K562 (cell line): ENCODE results near the gene NADSYN1. TPM values are rescaled to one million over a fixed set of nuclear protein-coding genes. Genes with fewer than 3 reads are reported as not detected.

Experiments used
- ATAC-seq: fragments of 200-7000 bp; cut with Tn5 transposase; 3 replicates; pipeline ENCODE4 v1.9.1; 2020; ENCODE audit warnings: moderate library complexity
- BruUV-seq: library from RNA; stranded (reverse); fragments of 400-500 nt; replicated peaks from 2 replicates; lab custom pipeline; 2021; lab: Mats Ljungman, UMichigan
- CTCF ChIA-PET: fragments of 300-600 bp; formaldehyde crosslinking; extraction: SDS; loops from one replicate; lab custom pipeline; 2021; ENCODE audit warnings: low intra/inter-chr PET ratio; lab: Yijun Ruan, JAX
- POLR2A ChIA-PET: fragments of 300-600, 350-650 bp; sonication (Branson Sonifier 250); formaldehyde crosslinking; extraction: SDS; loops from one replicate; lab custom pipeline; 2021; ENCODE audit warnings: antibody characterized with exemption, inconsistent platforms; lab: Yijun Ruan, JAX
- DNase-seq, 4 experiments: peaks; one replicate each; pipeline versions ENCODE4 v3.0.0 to v3.0.0-alpha.2; 2011 to 2018; ENCODE audit warnings: low spot score in 3 of 4, mixed read lengths in 3 of 4; ENCODE audit errors: extremely low read depth in 1 of 4
- FAIRE-seq: peaks from 2 replicates; lab custom pipeline; 2011; peaks lifted over from hg19 to GRCh38; lab: Jason Lieb, UNC
- H2AFZ ChIP-seq: 2 replicates; pipeline ENCODE4 v1.6.0; 2011; ENCODE audit warnings: low read depth, low read length, control low read depth, inconsistent platforms
- H3K27ac ChIP-seq: fragments of 200-600 bp; 3 replicates; pipeline ENCODE4 v1.8.0; 2011; ENCODE audit warnings: low read depth, mild to moderate bottlenecking, control low read depth, inconsistent platforms, low read length, moderate library complexity, mixed read lengths; ENCODE audit errors: extremely low read depth
- H3K27me3 ChIP-seq, 2 experiments: fragments of 300-600 bp in 1 of 2; 2 replicates in 1 of 2; 3 replicates in 1 of 2; pipeline versions ENCODE4 v1.6.0 to v1.8.0; 2011; ENCODE audit warnings: inconsistent platforms in 2 of 2, low read length in 2 of 2, mild to moderate bottlenecking in 1 of 2, mixed read lengths in 1 of 2, moderate library complexity in 1 of 2; ENCODE audit not compliant: control insufficient read depth in 2 of 2, insufficient read depth in 2 of 2
- H3K36me3 ChIP-seq: fragments of 300-600 bp; 3 replicates; pipeline ENCODE4 v1.8.0; 2011; ENCODE audit warnings: mild to moderate bottlenecking, low read length, inconsistent platforms; ENCODE audit not compliant: control insufficient read depth, insufficient read depth
- H3K4me1 ChIP-seq, 2 experiments: fragments of 200-600 bp in 1 of 2; replicated peaks in 1 of 2; 2 replicates in 1 of 2; 3 replicates in 1 of 2; pipeline versions ENCODE4 v1.5.1 to v1.8.0; 2011; ENCODE audit warnings: inconsistent platforms in 2 of 2, low read length in 2 of 2, mild to moderate bottlenecking in 1 of 2, mixed read lengths in 1 of 2, moderate library complexity in 1 of 2; ENCODE audit not compliant: control insufficient read depth in 2 of 2, insufficient read depth in 2 of 2
- H3K4me2 ChIP-seq: 2 replicates; pipeline ENCODE4 v1.6.1; 2011; ENCODE audit warnings: low read length, control low read depth, inconsistent platforms, mixed read lengths; ENCODE audit not compliant: insufficient read depth
- H3K4me3 ChIP-seq: fragments of 200-600 bp; sonication (generic), shearing (Covaris generic); 2 replicates; pipeline ENCODE4 v1.5.1; 2016; ENCODE audit warnings: control low read depth, inconsistent platforms
- H3K79me2 ChIP-seq: fragments of 200-600 bp; 3 replicates; pipeline ENCODE4 v1.8.0; 2011; ENCODE audit warnings: low read length, inconsistent platforms; ENCODE audit not compliant: control insufficient read depth, insufficient read depth
- H3K9ac ChIP-seq, 2 experiments: 2 replicates each; pipeline versions ENCODE4 v1.6.0 to v1.6.1; 2011; ENCODE audit warnings: low read depth in 2 of 2, low read length in 2 of 2, control low read depth in 1 of 2, inconsistent platforms in 1 of 2, mild to moderate bottlenecking in 1 of 2, mixed read lengths in 1 of 2; ENCODE audit not compliant: insufficient read depth in 1 of 2
- H3K9me1 ChIP-seq: one replicate; pipeline ENCODE4 v1.6.0; 2011; ENCODE audit warnings: inconsistent platforms, mild to moderate bottlenecking, low read length, moderate library complexity; ENCODE audit not compliant: control insufficient read depth, insufficient read depth
- H3K9me3 ChIP-seq: replicated peaks from 2 replicates; pipeline ENCODE4 v1.5.1; 2011; ENCODE audit warnings: low read depth, low read length, inconsistent platforms; ENCODE audit not compliant: control insufficient read depth, insufficient read depth
- H4K20me1 ChIP-seq: replicated peaks from 2 replicates; pipeline ENCODE4 v1.6.1; 2011; ENCODE audit warnings: low read length, inconsistent platforms, mixed read lengths; ENCODE audit not compliant: control insufficient read depth, insufficient read depth
- MAFG ChIP-seq: fragments of 450-650 bp; conservative IDR thresholded peaks from 2 replicates; pipeline ENCODE4 v1.6.1; 2016; ENCODE audit warnings: missing genetic modification characterization, missing compliant biosample characterization
- NR4A1 ChIP-seq, 2 experiments: fragments of 250-450 bp in 1 of 2; fragments of 450-650 bp in 1 of 2; sonication (Bioruptor Pico) in 1 of 2; IDR thresholded peaks; 2 replicates each; pipeline versions ENCODE4 v1.4.0 to v1.6.1; 2016 to 2020; ENCODE audit warnings: mild to moderate bottlenecking in 2 of 2, missing compliant biosample characterization in 1 of 2, missing genetic modification characterization in 1 of 2, moderate library complexity in 1 of 2
- RBFOX2 ChIP-seq: fragments of 200-400 bp; formaldehyde crosslinking; IDR thresholded peaks from 2 replicates; pipeline ENCODE4 v1.6.1; 2017; ENCODE audit warnings: low read depth, mild to moderate bottlenecking, low read length, moderate library complexity
- RBM22 ChIP-seq: fragments of 200-400 bp; formaldehyde crosslinking; IDR thresholded peaks from 2 replicates; pipeline ENCODE4 v1.6.1; 2018; ENCODE audit warnings: low read length, low read depth; ENCODE audit not compliant: poor library complexity, severe bottlenecking
- ZNF644 ChIP-seq: fragments of 200-800 bp; sonication (Bioruptor generic); IDR thresholded peaks from 2 replicates; pipeline ENCODE4 v1.6.1; 2016; ENCODE audit warnings: low read depth, missing genetic modification characterization, missing compliant biosample characterization
- ZNF707 ChIP-seq: fragments of 250-450 bp; sonication (Bioruptor Pico); conservative IDR thresholded peaks from 2 replicates; pipeline ENCODE4 v1.8.0; 2022; ENCODE audit warnings: inconsistent platforms, mild to moderate bottlenecking, moderate library complexity
- WGBS: fragments of 100-300 bp; shearing (Covaris generic); methylation state at CpG from one replicate; pipeline ENCODE4 v1.1.6; 2016; ENCODE audit warnings: low coverage, mixed read lengths; ENCODE audit not compliant: insufficient coverage; ENCODE audit errors: missing lambda C conversion rate; 5-methylcytosine and 5-hydroxymethylcytosine counted together
- in situ Hi-C: fragments of 300-500 bp; cut with MboI; formaldehyde crosslinking; loops from 4 replicates; pipeline ENCODE4 v1.15.0; 2018; ENCODE audit warnings: inconsistent platforms, mixed read lengths
- intact Hi-C: fragments of 100-400 bp; cut with micrococcal nuclease; formaldehyde crosslinking; loops from 2 replicates; pipeline ENCODE4 v1.14.2; 2022
- polyA plus RNA-seq, 8 experiments: library from polyadenylated mRNA; depleted of rRNA in 4 of 8; stranded (reverse) in 5 of 8; unstranded in 3 of 8; fragments of >200 nt; fragmentation: Nextera tagmentation in 2 of 8; fragmentation: Illumina TruSeq in 1 of 8; extraction: Ambion mirVana in 2 of 8; extraction: Trizol in 1 of 8; gene quantifications; 2 replicates each; pipeline versions ENCODE4 v1.2.1 to v1.2.3, GENCODE V29; 2011 to 2014; ENCODE audit warnings: inconsistent platforms in 1 of 8, missing spikeins in 1 of 8
- total RNA-seq, 7 experiments: library from RNA; depleted of rRNA in 6 of 7; stranded (reverse); fragments of >200 nt in 6 of 7; fragmentation: Illumina TruSeq in 2 of 7; extraction: Trizol in 2 of 7; gene quantifications; 2 replicates each; pipeline versions ENCODE4 v1.2.1 to v1.2.3, GENCODE V29; 2011 to 2021; ENCODE audit warnings: low replicate concordance in 1 of 7
- TF ChIP-seq, protein P1 (sequence below): fragments of 450-650 bp; formaldehyde crosslinking; IDR thresholded peaks from 2 replicates; pipeline ENCODE4 v1.4.0; 2020; ENCODE audit warnings: mild to moderate bottlenecking, moderate library complexity

Gene NADSYN1
- total and polyA plus RNA-seq, 9 of the 15 experiments (the other 6 are each of a cell fraction or from before 2014, with no cell fraction given) = 12.7 to 57.3 (median 42.1) TPM

DNA sequence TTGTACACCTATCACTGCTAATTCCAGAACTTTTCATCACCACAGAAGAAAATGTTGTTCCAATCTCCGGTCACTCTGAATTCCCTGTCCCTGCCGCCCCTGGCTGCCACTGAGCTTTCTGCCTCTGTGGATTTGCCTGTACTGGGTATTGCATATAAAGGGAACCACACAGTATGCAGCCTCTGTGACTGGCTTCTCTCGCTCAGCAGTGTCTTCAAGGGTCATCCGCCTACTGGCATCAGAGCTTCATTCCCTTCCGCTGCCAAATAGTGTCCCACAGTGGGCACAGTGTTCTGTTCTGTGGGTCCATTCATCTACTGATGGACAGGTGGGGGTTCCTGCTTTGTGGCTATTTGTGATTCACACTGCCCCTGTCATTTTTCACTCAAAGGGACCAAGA lies 10.1 kb upstream of the NADSYN1 start (continued):
- TF ChIP-seq, protein P1, sequence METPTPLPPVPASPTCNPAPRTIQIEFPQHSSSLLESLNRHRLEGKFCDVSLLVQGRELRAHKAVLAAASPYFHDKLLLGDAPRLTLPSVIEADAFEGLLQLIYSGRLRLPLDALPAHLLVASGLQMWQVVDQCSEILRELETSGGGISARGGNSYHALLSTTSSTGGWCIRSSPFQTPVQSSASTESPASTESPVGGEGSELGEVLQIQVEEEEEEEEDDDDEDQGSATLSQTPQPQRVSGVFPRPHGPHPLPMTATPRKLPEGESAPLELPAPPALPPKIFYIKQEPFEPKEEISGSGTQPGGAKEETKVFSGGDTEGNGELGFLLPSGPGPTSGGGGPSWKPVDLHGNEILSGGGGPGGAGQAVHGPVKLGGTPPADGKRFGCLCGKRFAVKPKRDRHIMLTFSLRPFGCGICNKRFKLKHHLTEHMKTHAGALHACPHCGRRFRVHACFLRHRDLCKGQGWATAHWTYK (CRISPR knock-in tag) = no peak
- TF ChIP-seq ZNF644 (tag) (no peak), RBM22 (no peak), MAFG (no peak), NR4A1 (CRISPR knock-in tag; IDR thresholded peaks at IDR 0.05) (no peak), NR4A1 (tag; IDR thresholded peaks at IDR 0.05) (no peak), ZNF707 (CRISPR knock-in tag) (no peak)

DNA sequence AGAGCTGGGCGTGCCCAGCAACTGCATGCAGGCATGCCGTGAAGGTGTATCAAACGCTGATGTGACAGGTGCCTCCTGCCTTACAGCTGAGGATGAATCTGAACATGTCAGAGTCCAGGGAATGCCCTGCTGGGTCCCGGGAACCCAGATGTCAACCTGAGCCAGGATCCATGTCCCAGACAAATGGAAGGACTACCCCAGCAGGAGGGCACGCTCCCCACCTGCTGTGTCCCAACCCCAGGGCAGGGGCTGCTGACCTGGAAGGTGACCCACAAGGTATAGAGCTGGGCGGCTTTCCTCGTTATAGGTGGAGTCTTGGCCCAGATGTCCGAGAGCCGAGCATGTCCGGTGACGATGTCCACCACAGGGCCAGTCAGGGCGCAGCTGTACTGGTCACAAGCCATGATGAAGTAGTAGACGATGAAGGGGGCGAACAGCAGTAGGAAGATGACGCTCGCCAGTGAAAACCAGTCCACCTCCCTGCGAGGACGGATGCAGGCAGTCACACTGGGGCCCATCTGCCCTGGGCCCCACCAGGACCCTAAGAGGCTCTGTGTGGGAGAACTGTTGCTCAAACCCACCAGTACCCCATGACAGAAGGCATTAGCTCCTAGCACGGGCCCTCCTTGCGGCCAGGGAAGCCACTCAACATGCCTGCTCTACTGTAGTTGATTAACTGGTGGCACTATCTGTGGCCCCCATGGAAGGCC lies 9.1 kb upstream of the NADSYN1 start:
- ChIA-PET CTCF (no interaction called here), POLR2A (interaction anchor here (0.8 kb wide), 1 partner anchor 8 kb away, joined by 4 read pairs; no protein-coding TSS in a partner anchor)
- Histone ChIP-seq H3K27me3 (no peaks in the 10 kb centered on the region), H2AFZ (no peak overlapping the region), H3K27ac (no peak overlapping the region), H3K9ac (no peak overlapping the region; a peak in 1 of 4 replicates), H3K9me3 (0 out of 2 replicates have a peak, but pooled peaks cover 3% of the 10 kb centered on the region), H4K20me1 (peaks cover 15% of the 10 kb centered on the region; the same call in 1 of the 2 replicates), H3K4me3 (no peak overlapping the region), H3K36me3 (peaks cover 86% of the 10 kb centered on the region), H3K4me2 (no peak overlapping the region), H3K9me1 (peaks cover 3% of the 10 kb centered on the region), H3K4me1 (peaks cover 4 to 18% of the 10 kb centered on the region in 2 experiments; a peak in 4 of 5 replicates), H3K79me2 (peaks cover 41% of the 10 kb centered on the region)
- DNase-seq (no peak), ATAC-seq (no peak), FAIRE-seq (no peak)
- whole genome bisulfite sequencing = 93% methylated on average over 20 of the region's 20 CpGs
- TF ChIP-seq RBM22 (no peak), RBFOX2 (0 out of 2 replicates have a peak, but pooled peaks have one; percentile 33)
- intact Hi-C loops = loop anchor here (10.0 kb wide), 1 partner anchor 91 kb away; the partner anchor contains the start of gene KRTAP5-8
- no TSS peak for BruUV-seq
- in situ Hi-C loops = no loop called here
